GM20000 (cell line): ENCODE results near the gene GRK2.

Experiments used
- DNase-seq: peaks from one replicate; pipeline ENCODE4 v3.0.0; 2012; ENCODE audit warnings: low spot score
- CTCF ChIP-seq: IDR thresholded peaks from 2 replicates; pipeline ENCODE4 v1.5.1; 2012; ENCODE audit warnings: mild to moderate bottlenecking, control low read depth; ENCODE audit errors: extremely low read depth, missing control alignments

Gene GRK2

GRCh38 chr11:67268962-67269268 is 2.6 kb downstream of the GRK2 start:
- DNase-seq = no peak
- no peak for TF ChIP-seq CTCF

GRCh38 chr11:67269401-67270255 is 3.4 kb downstream of the GRK2 start:
- TF ChIP-seq CTCF = no peak
- no peak for DNase-seq

GRCh38 chr11:67270256-67271204 is 4.3 kb downstream of the GRK2 start:
- DNase-seq = no peak
- no peak for TF ChIP-seq CTCF

- no peak for TF ChIP-seq CTCF
- no peak for DNase-seq
Measured at GRCh38 chr11:67271205-67271540, 4.9 kb downstream of the GRK2 start.

- no peak for DNase-seq
- TF ChIP-seq CTCF = no peak
Measured at GRCh38 chr11:67271541-67272284, 5.4 kb downstream of the GRK2 start.

GRCh38 chr11:67272327-67273259 is 6.3 kb downstream of the GRK2 start:
- DNase-seq = no peak

More at GRCh38 chr11:67272327-67273259, 6.3 kb downstream of the GRK2 start:
- TF ChIP-seq CTCF = no peak
